H9 (cell line): Measurements from ENCODE around the gene TDRD1. TPM values are rescaled to one million over a fixed set of nuclear protein-coding genes. Genes with fewer than 3 reads are reported as not detected.

ENCODE experiments used
- DNase-seq: peaks from one replicate; pipeline ENCODE4 v3.0.0-alpha.2; 2017
- H2AFZ ChIP-seq: one replicate; pipeline ENCODE4 v1.6.1; 2013; ENCODE audit warnings: mild to moderate bottlenecking, low read length, control low read depth, moderate library complexity
- H2AK5ac ChIP-seq: 2 replicates; pipeline ENCODE4 v1.6.1; 2013; ENCODE audit warnings: low read length, control low read depth, mixed read lengths; ENCODE audit not compliant: insufficient read length
- H2BK120ac ChIP-seq: one replicate; pipeline ENCODE4 v1.6.1; 2013; ENCODE audit warnings: low read depth, mild to moderate bottlenecking, low read length, control low read depth, inconsistent platforms; ENCODE audit not compliant: poor library complexity, severe bottlenecking
- H2BK12ac ChIP-seq: 2 replicates; pipeline ENCODE4 v1.6.1; 2013; ENCODE audit warnings: low read length, control low read depth, mixed read lengths, low read depth; ENCODE audit not compliant: insufficient read length
- H2BK15ac ChIP-seq: 2 replicates; pipeline ENCODE4 v1.6.1; 2013; ENCODE audit warnings: low read depth, low read length, control low read depth
- H2BK20ac ChIP-seq: one replicate; pipeline ENCODE4 v1.6.1; 2013; ENCODE audit warnings: low read depth, mild to moderate bottlenecking, low read length, control low read depth, inconsistent platforms; ENCODE audit not compliant: poor library complexity, severe bottlenecking
- H2BK5ac ChIP-seq: 2 replicates; pipeline ENCODE4 v1.6.1; 2013; ENCODE audit warnings: low read length, control low read depth, mixed read lengths; ENCODE audit not compliant: insufficient read length
- H3K14ac ChIP-seq: 2 replicates; pipeline ENCODE4 v1.6.1; 2013; ENCODE audit warnings: low read length, control low read depth; ENCODE audit not compliant: insufficient read depth
- H3K18ac ChIP-seq: 2 replicates; pipeline ENCODE4 v1.6.1; 2013; ENCODE audit warnings: low read depth, mild to moderate bottlenecking, mixed read lengths, low read length, control low read depth; ENCODE audit not compliant: insufficient read length
- H3K23ac ChIP-seq: 2 replicates; pipeline ENCODE4 v1.6.1; 2013; ENCODE audit warnings: low read length, control low read depth, mixed read lengths, low read depth; ENCODE audit not compliant: insufficient read length
- H3K23me2 ChIP-seq: 2 replicates; pipeline ENCODE4 v1.6.1; 2013; ENCODE audit warnings: low read depth, mild to moderate bottlenecking, mixed read lengths, low read length, control low read depth; ENCODE audit not compliant: insufficient read length, poor library complexity, severe bottlenecking
- H3K27ac ChIP-seq: 2 replicates; pipeline ENCODE4 v1.5.1; 2013; ENCODE audit warnings: low read length, control low read depth, mixed read lengths, low read depth; ENCODE audit not compliant: insufficient read length
- H3K27me3 ChIP-seq: 2 replicates; pipeline ENCODE4 v1.6.1; 2013; ENCODE audit warnings: low read length, control low read depth, inconsistent platforms; ENCODE audit not compliant: insufficient read depth
- H3K4ac ChIP-seq: 2 replicates; pipeline ENCODE4 v1.6.1; 2013; ENCODE audit warnings: low read depth, mild to moderate bottlenecking, control low read depth, inconsistent platforms, low read length, moderate library complexity
- H3K4me1 ChIP-seq: 2 replicates; pipeline ENCODE4 v1.6.1; 2013; ENCODE audit warnings: low read length, control low read depth, inconsistent platforms; ENCODE audit not compliant: insufficient read depth
- H3K4me2 ChIP-seq: 2 replicates; pipeline ENCODE4 v1.6.1; 2013; ENCODE audit warnings: low read length, control low read depth, mixed read lengths; ENCODE audit not compliant: insufficient read length, insufficient read depth
- H3K56ac ChIP-seq: 2 replicates; pipeline ENCODE4 v1.6.1; 2013; ENCODE audit warnings: low read depth, mild to moderate bottlenecking, mixed read lengths, low read length, control low read depth; ENCODE audit not compliant: insufficient read length
- H3K79me1 ChIP-seq: 2 replicates; pipeline ENCODE4 v1.6.1; 2013; ENCODE audit warnings: low read depth, mild to moderate bottlenecking, moderate library complexity, low read length, control low read depth, inconsistent platforms; ENCODE audit not compliant: insufficient read depth, poor library complexity, severe bottlenecking
- H3K79me2 ChIP-seq: 2 replicates; pipeline ENCODE4 v1.6.1; 2013; ENCODE audit warnings: low read length, control low read depth, inconsistent platforms; ENCODE audit not compliant: insufficient read depth
- H3K9ac ChIP-seq: 2 replicates; pipeline ENCODE4 v1.6.1; 2013; ENCODE audit warnings: low read length, control low read depth, mixed read lengths; ENCODE audit not compliant: insufficient read length; ENCODE audit errors: extremely low read depth
- H3K9me3 ChIP-seq: one replicate; pipeline ENCODE4 v1.6.1; 2013; ENCODE audit warnings: low read depth, low read length, inconsistent platforms; ENCODE audit not compliant: control insufficient read depth
- H3T11ph ChIP-seq: one replicate; pipeline ENCODE4 v1.6.1; 2013; ENCODE audit warnings: mild to moderate bottlenecking, low read length, control low read depth, inconsistent platforms
- H4K20me1 ChIP-seq: one replicate; pipeline ENCODE4 v1.6.1; 2013; ENCODE audit not compliant: control insufficient read depth, insufficient read length, insufficient read depth
- H4K5ac ChIP-seq: 2 replicates; pipeline ENCODE4 v1.6.1; 2013; ENCODE audit warnings: low read depth, mild to moderate bottlenecking, mixed read lengths, low read length, control low read depth; ENCODE audit not compliant: insufficient read length
- H4K8ac ChIP-seq: replicated peaks from 2 replicates; pipeline ENCODE4 v1.6.1; 2013; ENCODE audit warnings: low read length, control low read depth, mixed read lengths, low read depth; ENCODE audit not compliant: insufficient read length
- H4K91ac ChIP-seq: 2 replicates; pipeline ENCODE4 v1.6.1; 2013; ENCODE audit warnings: low read depth, mild to moderate bottlenecking, moderate library complexity, mixed read lengths, low read length, control low read depth; ENCODE audit not compliant: insufficient read length
- H3K27ac Mint-ChIP-seq, 3 experiments: 2 replicates in 2 of 3; 3 replicates in 1 of 3; pipeline ENCODE4 v1.8.0; 2020 to 2021; ENCODE audit warnings: mixed read lengths in 3 of 3, mild to moderate bottlenecking in 1 of 3, moderate library complexity in 1 of 3
- H3K27me3 Mint-ChIP-seq: 2 replicates; pipeline ENCODE4 v1.8.0; 2021; ENCODE audit warnings: low read depth, mild to moderate bottlenecking, moderate library complexity, mixed read lengths
- H3K36me3 Mint-ChIP-seq, 3 experiments: 2 replicates in 2 of 3; 3 replicates in 1 of 3; pipeline ENCODE4 v1.8.0; 2020 to 2021; ENCODE audit warnings: low read depth in 3 of 3, mixed read lengths in 3 of 3; ENCODE audit not compliant: insufficient read depth in 1 of 3
- H3K4me1 Mint-ChIP-seq, 2 experiments: 2 replicates each; pipeline ENCODE4 v1.8.0; 2020; ENCODE audit warnings: mixed read lengths in 2 of 2
- H3K4me3 Mint-ChIP-seq, 2 experiments: 2 replicates in 1 of 2; 3 replicates in 1 of 2; pipeline ENCODE4 v1.8.0; 2020 to 2021; ENCODE audit warnings: mild to moderate bottlenecking in 2 of 2, mixed read lengths in 2 of 2, moderate library complexity in 1 of 2
- H3K9me3 Mint-ChIP-seq, 2 experiments: 2 replicates in 1 of 2; 3 replicates in 1 of 2; pipeline ENCODE4 v1.8.0; 2020; ENCODE audit warnings: mild to moderate bottlenecking in 2 of 2, mixed read lengths in 2 of 2, moderate library complexity in 1 of 2
- CTCF ChIP-seq: fragments of 200-600 bp; sonication (generic); conservative IDR thresholded peaks from 3 replicates; pipeline ENCODE4 v1.8.0; 2021; ENCODE audit warnings: antibody characterized with exemption, mild to moderate bottlenecking
- WGBS: extraction: QIAGEN DNeasy Blood & Tissue Kit; methylation state at CpG from one replicate; pipeline ENCODE4 v1.1.7; 2013; ENCODE audit warnings: missing lambda C conversion rate, low lambda C conversion rate, mixed read lengths; ENCODE audit not compliant: insufficient read length; ENCODE audit errors: extremely low coverage; 5-methylcytosine and 5-hydroxymethylcytosine counted together
- total RNA-seq: library from RNA; stranded (reverse); gene quantifications from 2 replicates; pipeline ENCODE4 v1.2.1, GENCODE V29; 2021

TDRD1 gene
- total RNA-seq, 1 experiment from 2014 or later, result 0.15 TPM

GRCh38 chr10:114262496-114262895 lies 83.3 kb downstream of the TDRD1 start:
- H3K9me3 Mint-ChIP-seq, result no peaks in the 10 kb centered on the region
- no peaks in the 10 kb centered on the region for H3K9me3 ChIP-seq
- no peak overlapping the region for H2AK5ac ChIP-seq
- H3K4me2 ChIP-seq, result no peak overlapping the region
- no peak overlapping the region for H4K91ac ChIP-seq
- no peaks in the 10 kb centered on the region for H3K36me3 Mint-ChIP-seq
- no peak overlapping the region for H3K9ac ChIP-seq
- no peaks in the 10 kb centered on the region for H3K27me3 Mint-ChIP-seq
- no peaks in the 10 kb centered on the region for H4K20me1 ChIP-seq
- DNase-seq, result no peak
- H3K27ac ChIP-seq, result no peak overlapping the region
- no peak overlapping the region for H2AFZ ChIP-seq
- H3K4me1 ChIP-seq, result no peaks in the 10 kb centered on the region; the same call in 1 of the 2 replicates
- no peak overlapping the region for H3K56ac ChIP-seq
- H3K4me1 Mint-ChIP-seq, result peaks cover 19 to 20% of the 10 kb centered on the region in 2 experiments
- no peak overlapping the region for H3K4ac ChIP-seq
- H4K8ac ChIP-seq, result no peak overlapping the region
- H3K27ac Mint-ChIP-seq, result peak overlapping the region in 1 of 3 experiments; percentile 31; a peak in 1 of 7 replicates
- H3K79me2 ChIP-seq, result no peaks in the 10 kb centered on the region
- no peak for TF ChIP-seq CTCF
- no peak overlapping the region for H3K23ac ChIP-seq
- H2BK20ac ChIP-seq, result no peak overlapping the region
- no peak overlapping the region for H3T11ph ChIP-seq
- no CpG with 5 or more reads among the region's 4 CpGs for WGBS
- H2BK120ac ChIP-seq, result no peak overlapping the region
- H3K23me2 ChIP-seq, result no peaks in the 10 kb centered on the region
- no peak overlapping the region for H2BK12ac ChIP-seq
- H3K79me1 ChIP-seq, result no peaks in the 10 kb centered on the region
- H2BK5ac ChIP-seq, result no peak overlapping the region
- H2BK15ac ChIP-seq, result no peak overlapping the region
- no peak overlapping the region for H3K18ac ChIP-seq
- H4K5ac ChIP-seq, result no peak overlapping the region
- no peaks in the 10 kb centered on the region; the same call in 1 of the 2 replicates for H3K27me3 ChIP-seq
- H3K14ac ChIP-seq, result no peak overlapping the region
- H3K4me3 Mint-ChIP-seq, result no peak overlapping the region
